Endothelial cell of umbilical vein (primary cell): ENCODE measurements around the gene EXOC6B. TPM values are rescaled to one million over a fixed set of nuclear protein-coding genes. Genes with fewer than 3 reads are reported as not detected.

Source experiments
- BruUV-seq: library from RNA; stranded (reverse); fragments of 400-500 nt; replicated peaks from 2 replicates; lab custom pipeline; 2021; lab: Mats Ljungman, UMichigan
- CTCF ChIA-PET: fragments of 300-600, 350-600 bp; sonication (Branson Sonifier 250); formaldehyde crosslinking; loops from one replicate; lab custom pipeline; 2021; ENCODE audit warnings: antibody characterized with exemption, inconsistent platforms; lab: Charles Lee
- POLR2A ChIA-PET: fragments of 300-600, 350-600 bp; sonication (Branson Sonifier 250); formaldehyde crosslinking; loops from one replicate; lab custom pipeline; 2021; ENCODE audit warnings: antibody characterized with exemption, inconsistent platforms; lab: Charles Lee
- DNase-seq: peaks from one replicate; pipeline ENCODE4 v3.0.0-alpha.2; 2011; ENCODE audit warnings: low read depth, low spot score
- FAIRE-seq: peaks from 2 replicates; lab custom pipeline; 2011; peaks lifted over from hg19 to GRCh38; lab: Jason Lieb, UNC
- H2AFZ ChIP-seq: 2 replicates; pipeline ENCODE4 v1.6.0; 2012; ENCODE audit warnings: low read depth, low read length, control low read depth, inconsistent platforms
- H3K27ac ChIP-seq: 2 replicates; pipeline ENCODE4 v1.5.1; 2011; ENCODE audit warnings: low read depth, mild to moderate bottlenecking, control low read depth, low read length, moderate library complexity; ENCODE audit not compliant: insufficient read depth
- H3K27me3 ChIP-seq, 2 experiments: 2 replicates each; pipeline versions ENCODE4 v1.6.0 to v1.6.1; 2011; ENCODE audit warnings: low read length in 2 of 2, mixed read lengths in 1 of 2; ENCODE audit not compliant: control insufficient read depth in 2 of 2, insufficient read depth in 2 of 2
- H3K36me3 ChIP-seq, 2 experiments: 2 replicates in 1 of 2; 3 replicates in 1 of 2; pipeline ENCODE4 v1.5.1; 2011; ENCODE audit warnings: low read length in 2 of 2, mild to moderate bottlenecking in 1 of 2, moderate library complexity in 1 of 2; ENCODE audit not compliant: control insufficient read depth in 2 of 2, insufficient read depth in 2 of 2; ENCODE audit errors: extremely low read depth in 1 of 2
- H3K4me1 ChIP-seq: 3 replicates; pipeline ENCODE4 v1.5.1; 2011; ENCODE audit warnings: mild to moderate bottlenecking, low read length; ENCODE audit not compliant: control insufficient read depth, insufficient read depth; ENCODE audit errors: extremely low read depth
- H3K4me2 ChIP-seq: 2 replicates; pipeline ENCODE4 v1.6.1; 2011; ENCODE audit warnings: low read length, control low read depth, mixed read lengths; ENCODE audit not compliant: insufficient read depth
- H3K4me3 ChIP-seq, 3 experiments: fragments of 200-600 bp in 1 of 3; sonication (generic), shearing (Covaris generic) in 1 of 3; replicated peaks in 1 of 3; 2 replicates each; pipeline ENCODE4 v1.5.1; 2011 to 2016; ENCODE audit warnings: control low read depth in 3 of 3, low read length in 3 of 3, mild to moderate bottlenecking in 2 of 3, inconsistent platforms in 1 of 3, low read depth in 1 of 3, moderate library complexity in 1 of 3; ENCODE audit not compliant: insufficient read depth in 1 of 3
- H3K79me2 ChIP-seq: 2 replicates; pipeline ENCODE4 v1.6.0; 2012; ENCODE audit warnings: low read length, inconsistent platforms; ENCODE audit not compliant: control insufficient read depth, insufficient read depth
- H3K9ac ChIP-seq: replicated peaks from 2 replicates; pipeline ENCODE3; 2011; ENCODE audit warnings: low read length, control low read depth; ENCODE audit not compliant: insufficient read depth; ENCODE audit errors: extremely low read depth
- H3K9me1 ChIP-seq: replicated peaks from 3 replicates; pipeline ENCODE4 v1.6.0; 2011; ENCODE audit warnings: mild to moderate bottlenecking, low read length; ENCODE audit not compliant: control insufficient read depth, insufficient read depth; ENCODE audit errors: extremely low read depth
- H3K9me3 ChIP-seq: replicated peaks from 2 replicates; pipeline ENCODE4 v1.5.1; 2012; ENCODE audit warnings: low read length, inconsistent platforms; ENCODE audit not compliant: control insufficient read depth, insufficient read depth
- H4K20me1 ChIP-seq: replicated peaks from 2 replicates; pipeline ENCODE3; 2011; ENCODE audit warnings: mild to moderate bottlenecking, low read length; ENCODE audit not compliant: control insufficient read depth, insufficient read depth; ENCODE audit errors: extremely low read depth
- EZH2 ChIP-seq: IDR thresholded peaks from 2 replicates; pipeline ENCODE4 v1.6.1; 2012; ENCODE audit warnings: borderline replicate concordance, low read depth, mild to moderate bottlenecking, moderate library complexity, low read length, inconsistent platforms; ENCODE audit not compliant: severe bottlenecking
- JUN ChIP-seq: IDR thresholded peaks from 2 replicates; pipeline ENCODE4 v1.6.1; 2011; ENCODE audit warnings: borderline replicate concordance, low read depth; ENCODE audit not compliant: insufficient read length, insufficient read depth
- POLR2A ChIP-seq: IDR thresholded peaks from 2 replicates; pipeline ENCODE4 v1.6.1; 2012; ENCODE audit warnings: low read depth, mild to moderate bottlenecking, control low read depth, low read length
- POLR2AphosphoS5 ChIP-seq: IDR thresholded peaks from 2 replicates; pipeline ENCODE4 v1.6.1; 2012; ENCODE audit warnings: low read depth, mild to moderate bottlenecking, control low read depth, low read length, moderate library complexity; ENCODE audit not compliant: insufficient read depth
- dilution Hi-C: fragments of 300-500 bp; cut with MboI; formaldehyde crosslinking; loops from one replicate; pipeline ENCODE4 v1.15.0; 2019; ENCODE audit warnings: low sequenced_read_pairs; ENCODE audit not compliant: extremely low pct_ligation_motif_present
- intact Hi-C: fragments of 100-400 bp; cut with micrococcal nuclease; formaldehyde crosslinking; loops from one replicate; pipeline ENCODE4 v1.10.0; 2022
- polyA plus RNA-seq, 4 experiments: library from polyadenylated mRNA; depleted of rRNA in 3 of 4; stranded (reverse) in 3 of 4; unstranded in 1 of 4; fragments of >200 nt; gene quantifications; 2 replicates each; pipeline versions ENCODE4 v1.2.1 to v1.2.3, GENCODE V29; 2011 to 2012; ENCODE audit warnings: missing spikeins in 1 of 4
- total RNA-seq: library from RNA; stranded (reverse); gene quantifications from 2 replicates; pipeline ENCODE4 v1.2.3, GENCODE V29; 2021
- TF ChIP-seq, protein P1 (sequence below), 2 donors: IDR thresholded peaks; 1 replicate in 1 of 2; 2 replicates in 1 of 2; pipeline ENCODE4 v1.5.1; 2011; ENCODE audit warnings: low read length in 2 of 2, mild to moderate bottlenecking in 2 of 2, moderate library complexity in 2 of 2, control low read depth in 1 of 2, inconsistent platforms in 1 of 2, low read depth in 1 of 2; ENCODE audit not compliant: insufficient read depth in 1 of 2; ENCODE audit errors: extremely low read depth in 1 of 2

Gene EXOC6B
- total and polyA plus RNA-seq, 2 donors (not counting 3 experiments of a cell fraction or from before 2014, with no cell fraction given): 10.8 to 34.8 TPM

DNA sequence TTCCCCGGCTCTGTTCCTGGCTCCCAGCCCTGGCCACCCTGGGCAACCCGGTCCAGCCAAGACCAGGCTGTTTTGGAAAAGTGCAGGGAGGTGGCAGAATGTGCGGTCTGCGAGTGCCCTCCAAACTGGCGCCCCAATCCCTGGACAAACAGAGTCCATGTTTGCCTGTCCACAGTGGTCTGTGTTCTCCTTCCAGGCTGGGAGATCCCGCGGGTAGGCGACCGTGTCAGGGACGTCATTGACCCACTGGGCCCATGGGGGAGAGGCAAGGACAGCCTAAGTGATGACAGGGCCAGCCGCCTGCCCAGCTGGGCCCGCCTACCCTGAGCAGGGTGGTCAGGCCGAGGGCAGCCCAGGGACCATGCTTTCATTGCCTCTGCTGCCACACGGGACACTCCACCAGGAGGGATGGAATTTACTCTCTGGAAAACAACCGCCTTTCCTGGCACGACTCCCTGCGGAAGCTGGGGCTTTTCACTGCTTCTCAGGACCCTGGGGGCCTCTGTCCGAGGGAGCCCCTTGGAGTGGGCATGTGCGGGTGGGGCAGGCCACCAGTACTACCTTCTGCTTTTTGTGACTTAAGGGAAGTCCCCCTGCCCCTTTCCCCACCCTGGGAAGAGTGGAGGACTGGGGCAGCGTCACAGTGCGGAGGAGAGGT lies 698.3 kb downstream of the EXOC6B start:
- no peaks in the 10 kb centered on the region for H3K9me1 ChIP-seq
- no peak for DNase-seq
- H3K79me2 ChIP-seq: no peaks in the 10 kb centered on the region
- H3K27me3 ChIP-seq: peaks cover 7 to 8% of the 10 kb centered on the region in 2 experiments
- no peaks in the 10 kb centered on the region for H3K36me3 ChIP-seq
- H3K4me3 ChIP-seq: no peak overlapping the region
- H4K20me1 ChIP-seq: no peaks in the 10 kb centered on the region
- H3K4me2 ChIP-seq: no peak overlapping the region
- TF ChIP-seq EZH2 (no peak), POLR2A (no peak), POLR2AphosphoS5 (no peak), JUN (no peak)
- TF ChIP-seq, protein P1, sequence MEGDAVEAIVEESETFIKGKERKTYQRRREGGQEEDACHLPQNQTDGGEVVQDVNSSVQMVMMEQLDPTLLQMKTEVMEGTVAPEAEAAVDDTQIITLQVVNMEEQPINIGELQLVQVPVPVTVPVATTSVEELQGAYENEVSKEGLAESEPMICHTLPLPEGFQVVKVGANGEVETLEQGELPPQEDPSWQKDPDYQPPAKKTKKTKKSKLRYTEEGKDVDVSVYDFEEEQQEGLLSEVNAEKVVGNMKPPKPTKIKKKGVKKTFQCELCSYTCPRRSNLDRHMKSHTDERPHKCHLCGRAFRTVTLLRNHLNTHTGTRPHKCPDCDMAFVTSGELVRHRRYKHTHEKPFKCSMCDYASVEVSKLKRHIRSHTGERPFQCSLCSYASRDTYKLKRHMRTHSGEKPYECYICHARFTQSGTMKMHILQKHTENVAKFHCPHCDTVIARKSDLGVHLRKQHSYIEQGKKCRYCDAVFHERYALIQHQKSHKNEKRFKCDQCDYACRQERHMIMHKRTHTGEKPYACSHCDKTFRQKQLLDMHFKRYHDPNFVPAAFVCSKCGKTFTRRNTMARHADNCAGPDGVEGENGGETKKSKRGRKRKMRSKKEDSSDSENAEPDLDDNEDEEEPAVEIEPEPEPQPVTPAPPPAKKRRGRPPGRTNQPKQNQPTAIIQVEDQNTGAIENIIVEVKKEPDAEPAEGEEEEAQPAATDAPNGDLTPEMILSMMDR (IDR thresholded peaks at IDR 0.05; ENCODE audit: extremely low read depth in 1 of 2, insufficient read depth in 1 of 2, low read depth in 1 of 2, low read length in 2 of 2): no peak
- BruUV-seq: no TSS peak
- no peak overlapping the region for H3K9ac ChIP-seq
- no peak overlapping the region for H2AFZ ChIP-seq
- no peak for FAIRE-seq
- H3K4me1 ChIP-seq: no peaks in the 10 kb centered on the region
- CTCF ChIA-PET: interaction anchor here (0.9 to 1.3 kb wide), 2 partner anchors 12 to 23 kb away, joined by 3 read pairs; no protein-coding TSS in a partner anchor
- dilution Hi-C loops (no loop called here), intact Hi-C loops (no loop called here)
- POLR2A ChIA-PET: no interaction called here
- no peak overlapping the region for H3K27ac ChIP-seq
- H3K9me3 ChIP-seq: no peaks in the 10 kb centered on the region
